CD8-positive, alpha-beta memory T cell (primary cell): ENCODE results near the gene ALKBH2. TPM values are rescaled to one million over a fixed set of nuclear protein-coding genes. Genes with fewer than 3 reads are reported as not detected.

Experiments
- CTCF ChIA-PET: fragments of 350-600 bp; sonication (Branson Sonifier 250); formaldehyde crosslinking; loops from one replicate; lab custom pipeline; 2021; ENCODE audit warnings: antibody characterized with exemption; lab: Charles Lee
- POLR2A ChIA-PET: fragments of 350-600 bp; sonication (Branson Sonifier 250); formaldehyde crosslinking; loops from one replicate; lab custom pipeline; 2021; ENCODE audit warnings: antibody characterized with exemption; lab: Charles Lee
- DNase-seq, 5 donors: peaks; one replicate each; pipeline versions ENCODE4 v3.0.0 to v3.0.0-alpha.2; 2020 to 2022; ENCODE audit warnings: mixed read lengths in 1 of 5
- H3K27ac ChIP-seq: one replicate; pipeline ENCODE4 v1.7.0; 2013; ENCODE audit warnings: low read depth, mild to moderate bottlenecking, low read length, moderate library complexity
- H3K27me3 ChIP-seq: 2 replicates; pipeline ENCODE4 v1.7.0; 2013; ENCODE audit warnings: low read length, mild to moderate bottlenecking; ENCODE audit not compliant: insufficient read depth, poor library complexity, severe bottlenecking
- H3K36me3 ChIP-seq: 2 replicates; pipeline ENCODE4 v1.7.0; 2013; ENCODE audit warnings: mild to moderate bottlenecking, low read length, moderate library complexity; ENCODE audit not compliant: insufficient read depth
- H3K4me1 ChIP-seq: 2 replicates; pipeline ENCODE4 v1.7.0; 2013; ENCODE audit warnings: mild to moderate bottlenecking, low read length, moderate library complexity; ENCODE audit not compliant: insufficient read depth
- H3K4me3 ChIP-seq: 2 replicates; pipeline ENCODE4 v1.7.0; 2013; ENCODE audit warnings: mild to moderate bottlenecking, low read length
- H3K9me3 ChIP-seq: 2 replicates; pipeline ENCODE4 v1.7.0; 2013; ENCODE audit warnings: mild to moderate bottlenecking, low read length
- H3K27ac Mint-ChIP-seq, 8 donors: one replicate each; pipeline ENCODE4 v1.8.0; 2020 to 2021; ENCODE audit warnings: mixed read lengths in 8 of 8, mild to moderate bottlenecking in 6 of 8, inconsistent platforms in 3 of 8, moderate library complexity in 3 of 8
- H3K27me3 Mint-ChIP-seq, 2 donors: one replicate each; pipeline ENCODE4 v1.8.0; 2020 to 2021; ENCODE audit warnings: mixed read lengths in 2 of 2, mild to moderate bottlenecking in 1 of 2, moderate library complexity in 1 of 2
- H3K36me3 Mint-ChIP-seq, 3 donors: one replicate each; pipeline ENCODE4 v1.8.0; 2020 to 2021; ENCODE audit warnings: mixed read lengths in 3 of 3, inconsistent platforms in 1 of 3, mild to moderate bottlenecking in 1 of 3
- H3K4me1 Mint-ChIP-seq, 3 donors: one replicate each; pipeline ENCODE4 v1.8.0; 2020 to 2021; ENCODE audit warnings: mixed read lengths in 3 of 3, inconsistent platforms in 1 of 3, mild to moderate bottlenecking in 1 of 3
- H3K4me3 Mint-ChIP-seq, 7 donors: one replicate each; pipeline ENCODE4 v1.8.0; 2020 to 2021; ENCODE audit warnings: mixed read lengths in 7 of 7, mild to moderate bottlenecking in 6 of 7, moderate library complexity in 4 of 7, inconsistent platforms in 2 of 7
- H3K9me3 Mint-ChIP-seq, 5 donors: one replicate each; pipeline ENCODE4 v1.8.0; 2020 to 2022; ENCODE audit warnings: mixed read lengths in 5 of 5, mild to moderate bottlenecking in 3 of 5, moderate library complexity in 2 of 5, inconsistent platforms in 1 of 5
- polyA plus RNA-seq: library from polyadenylated mRNA; unstranded; fragments of 300-500 nt; fragmentation: Illumina TruSeq; gene quantifications from one replicate; pipeline ENCODE4 v1.2.3, GENCODE V29; 2021
- total RNA-seq, 2 experiments: library from RNA; stranded (reverse); gene quantifications; one replicate each; pipeline ENCODE4 v1.2.3, GENCODE V29; 2021

ALKBH2 gene
- total and polyA plus RNA-seq, 3 experiments from 2014 or later: 16.4 to 42.9 (median 41.3) TPM

DNA sequence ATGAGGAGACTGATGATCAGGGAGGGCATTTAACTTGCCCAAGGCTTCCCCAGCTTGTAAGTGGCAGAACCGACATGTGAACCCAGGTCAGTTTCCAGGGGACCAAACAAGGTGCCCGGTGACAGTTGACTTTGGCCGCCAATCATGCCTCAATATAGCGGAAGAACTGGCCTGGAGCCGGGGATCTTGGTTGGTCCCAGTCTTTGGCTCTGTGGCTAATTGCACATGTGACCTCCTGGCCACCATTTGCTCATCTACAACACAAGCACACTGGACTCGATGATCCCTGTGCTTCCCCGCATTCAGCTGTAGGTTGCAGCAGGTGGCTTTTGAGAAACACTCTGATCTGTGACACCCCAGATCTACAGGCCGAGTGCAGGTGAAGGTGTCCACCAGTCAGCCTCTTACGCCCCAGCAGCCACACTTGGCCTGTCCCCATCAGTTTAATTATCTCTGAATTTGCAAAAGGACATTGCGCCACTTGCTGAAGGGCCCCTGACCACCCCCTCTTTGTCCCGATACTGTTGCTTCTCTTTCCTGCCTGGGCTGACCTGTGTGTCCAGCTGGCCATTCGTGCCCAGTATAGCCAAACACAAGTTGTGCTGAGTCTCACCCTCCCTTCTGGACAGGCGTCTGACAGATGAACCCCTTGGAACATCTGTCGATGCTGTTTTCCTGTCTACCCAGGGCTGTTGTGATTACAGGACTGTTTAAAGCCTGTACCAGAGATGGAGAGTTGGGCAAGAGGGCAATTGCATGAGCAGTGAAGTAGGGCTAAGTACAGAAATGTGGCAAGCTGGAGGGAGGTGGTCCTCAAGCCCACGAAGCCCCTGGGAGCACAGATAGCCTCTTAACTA is 37.3 kb upstream of the ALKBH2 start:
- Mint-ChIP-seq H3K36me3 (peaks cover 0 to 5% (median under 1%) of the 10 kb centered on the region in 3 donors), H3K27ac (no peak overlapping the region), H3K4me3 (no peak overlapping the region), H3K4me1 (no peaks in the 10 kb centered on the region), H3K9me3 (peaks cover 0 to 3% (median 1%) of the 10 kb centered on the region in 5 donors), H3K27me3 (peaks cover 0 to 9% of the 10 kb centered on the region in 2 donors)
- no peaks in the 10 kb centered on the region for H3K36me3 ChIP-seq
- H3K9me3 ChIP-seq: no peaks in the 10 kb centered on the region
- no peak overlapping the region for H3K4me3 ChIP-seq
- CTCF ChIA-PET: no interaction called here
- H3K27ac ChIP-seq: no peak overlapping the region
- H3K4me1 ChIP-seq: no peaks in the 10 kb centered on the region
- no peak for DNase-seq
- POLR2A ChIA-PET: no interaction called here
- no peaks in the 10 kb centered on the region for H3K27me3 ChIP-seq

DNA sequence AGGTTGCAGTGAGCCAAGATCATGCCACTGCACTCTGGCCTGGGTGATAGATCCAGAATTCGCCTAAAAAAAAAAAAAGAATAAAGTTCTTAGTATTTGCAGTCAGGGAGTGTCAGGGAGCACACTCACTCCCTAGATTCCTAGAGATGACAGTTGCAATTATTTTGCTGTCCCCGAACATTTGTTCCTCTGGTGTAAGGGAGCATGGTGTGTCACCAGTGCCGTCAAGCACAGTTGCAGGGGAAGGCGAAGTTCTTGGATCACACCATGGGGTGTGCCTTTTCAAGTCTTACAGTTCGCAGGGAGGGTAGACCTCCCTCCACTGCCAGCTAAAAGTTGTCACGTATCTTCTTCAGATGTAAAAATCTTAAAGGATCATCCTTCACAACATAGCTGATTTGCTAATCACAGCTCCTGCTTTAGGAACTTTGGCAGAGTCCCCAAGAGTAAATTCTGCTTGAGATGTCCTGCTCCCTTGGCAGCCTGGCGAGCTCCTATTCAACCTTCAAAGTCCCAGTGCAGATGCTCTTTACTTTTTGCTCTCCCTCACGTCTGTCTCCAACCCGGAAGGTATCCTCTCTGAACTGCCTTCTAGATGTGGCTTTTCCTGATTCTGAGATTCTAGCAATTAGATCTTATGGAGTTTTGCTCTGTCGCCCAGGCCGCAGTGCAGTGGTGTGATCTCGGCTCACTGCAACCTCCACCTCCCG is 34.4 kb upstream of the ALKBH2 start:
- H3K4me3 Mint-ChIP-seq: no peak overlapping the region
- peaks cover 0 to 1% (median 0%) of the 10 kb centered on the region in 5 donors for H3K9me3 Mint-ChIP-seq
- DNase-seq: no peak
- H3K4me1 Mint-ChIP-seq: no peaks in the 10 kb centered on the region
- CTCF ChIA-PET: interaction anchor here (1.7 kb wide), 1 partner anchor 15 kb away, joined by 5 read pairs; no protein-coding TSS in a partner anchor
- Histone ChIP-seq H3K27ac (no peak overlapping the region), H3K4me3 (no peak overlapping the region), H3K36me3 (no peaks in the 10 kb centered on the region), H3K9me3 (no peaks in the 10 kb centered on the region), H3K4me1 (no peaks in the 10 kb centered on the region), H3K27me3 (no peaks in the 10 kb centered on the region)
- H3K27me3 Mint-ChIP-seq: peaks cover 0 to 6% of the 10 kb centered on the region in 2 donors
- H3K36me3 Mint-ChIP-seq: no peaks in the 10 kb centered on the region
- POLR2A ChIA-PET: no interaction called here
- no peak overlapping the region for H3K27ac Mint-ChIP-seq

DNA sequence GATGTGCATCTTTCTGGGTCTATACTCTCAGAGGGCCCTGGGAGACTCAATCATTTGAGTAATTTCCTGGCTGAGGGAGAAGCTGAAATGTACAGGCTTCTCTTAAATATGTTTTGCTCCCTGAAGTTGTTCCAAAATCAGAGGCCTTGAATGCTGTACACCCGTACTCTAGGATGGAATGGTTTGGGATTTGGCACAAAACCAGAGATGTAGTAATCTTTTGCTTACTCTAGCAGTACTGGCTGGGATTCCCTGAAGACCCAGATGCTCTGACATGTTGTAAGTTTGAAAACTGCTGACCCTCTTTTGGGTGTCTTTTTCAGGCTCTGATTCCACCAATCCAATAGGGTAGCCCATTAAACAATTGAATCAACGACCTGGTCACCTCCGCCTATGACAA is 33.5 kb upstream of the ALKBH2 start:
- H3K4me3 Mint-ChIP-seq: no peak overlapping the region
- ChIA-PET POLR2A (no interaction called here), CTCF (interaction anchor here (1.7 kb wide), 1 partner anchor 14 kb away, joined by 5 read pairs; no protein-coding TSS in a partner anchor)
- peaks cover 0 to 6% of the 10 kb centered on the region in 2 donors for H3K27me3 Mint-ChIP-seq
- no peaks in the 10 kb centered on the region for H3K27me3 ChIP-seq
- no peaks in the 10 kb centered on the region for H3K36me3 Mint-ChIP-seq
- no peaks in the 10 kb centered on the region for H3K4me1 Mint-ChIP-seq
- no peaks in the 10 kb centered on the region for H3K9me3 ChIP-seq
- no peaks in the 10 kb centered on the region for H3K36me3 ChIP-seq
- no peak for DNase-seq
- no peaks in the 10 kb centered on the region for H3K4me1 ChIP-seq
- H3K4me3 ChIP-seq: no peak overlapping the region
- H3K27ac ChIP-seq: no peak overlapping the region
- H3K27ac Mint-ChIP-seq: peak overlapping the region in 1 of 8 donors; percentile 50
- H3K9me3 Mint-ChIP-seq: no peaks in the 10 kb centered on the region

DNA sequence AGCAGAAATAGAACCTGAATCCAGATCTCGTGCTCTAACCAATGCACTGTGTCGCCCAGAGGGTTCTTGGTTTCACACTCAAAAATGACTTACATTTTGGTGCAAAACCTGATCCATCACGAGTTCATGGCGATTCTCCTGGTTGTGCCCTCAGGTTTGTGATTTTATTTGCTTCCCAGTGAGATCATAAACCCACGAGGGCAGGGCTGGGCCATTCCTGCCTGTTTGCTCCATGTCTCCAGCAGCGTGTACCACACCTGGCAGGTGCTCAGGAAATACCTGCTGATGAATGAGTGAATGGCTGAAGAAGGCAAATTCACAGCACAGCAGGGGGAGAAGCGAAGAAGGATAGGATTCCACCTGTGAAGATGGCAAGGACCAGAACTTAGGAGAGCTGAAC is 32.5 kb upstream of the ALKBH2 start:
- Mint-ChIP-seq H3K27me3 (peaks cover 0 to 6% of the 10 kb centered on the region in 2 donors), H3K4me1 (no peaks in the 10 kb centered on the region), H3K27ac (no peak overlapping the region), H3K9me3 (no peaks in the 10 kb centered on the region), H3K36me3 (no peaks in the 10 kb centered on the region), H3K4me3 (no peak overlapping the region)
- no peak overlapping the region for H3K4me3 ChIP-seq
- H3K36me3 ChIP-seq: no peaks in the 10 kb centered on the region
- H3K9me3 ChIP-seq: no peaks in the 10 kb centered on the region
- no peaks in the 10 kb centered on the region for H3K4me1 ChIP-seq
- CTCF ChIA-PET: interaction anchor here (1.4 kb wide), 1 partner anchor 14 kb away, joined by 3 read pairs; no protein-coding TSS in a partner anchor
- no peak for DNase-seq
- POLR2A ChIA-PET: interaction anchor here (0.6 kb wide), 1 partner anchor 19 kb away, joined by 9 read pairs; no protein-coding TSS in a partner anchor
- no peaks in the 10 kb centered on the region for H3K27me3 ChIP-seq
- H3K27ac ChIP-seq: no peak overlapping the region

DNA sequence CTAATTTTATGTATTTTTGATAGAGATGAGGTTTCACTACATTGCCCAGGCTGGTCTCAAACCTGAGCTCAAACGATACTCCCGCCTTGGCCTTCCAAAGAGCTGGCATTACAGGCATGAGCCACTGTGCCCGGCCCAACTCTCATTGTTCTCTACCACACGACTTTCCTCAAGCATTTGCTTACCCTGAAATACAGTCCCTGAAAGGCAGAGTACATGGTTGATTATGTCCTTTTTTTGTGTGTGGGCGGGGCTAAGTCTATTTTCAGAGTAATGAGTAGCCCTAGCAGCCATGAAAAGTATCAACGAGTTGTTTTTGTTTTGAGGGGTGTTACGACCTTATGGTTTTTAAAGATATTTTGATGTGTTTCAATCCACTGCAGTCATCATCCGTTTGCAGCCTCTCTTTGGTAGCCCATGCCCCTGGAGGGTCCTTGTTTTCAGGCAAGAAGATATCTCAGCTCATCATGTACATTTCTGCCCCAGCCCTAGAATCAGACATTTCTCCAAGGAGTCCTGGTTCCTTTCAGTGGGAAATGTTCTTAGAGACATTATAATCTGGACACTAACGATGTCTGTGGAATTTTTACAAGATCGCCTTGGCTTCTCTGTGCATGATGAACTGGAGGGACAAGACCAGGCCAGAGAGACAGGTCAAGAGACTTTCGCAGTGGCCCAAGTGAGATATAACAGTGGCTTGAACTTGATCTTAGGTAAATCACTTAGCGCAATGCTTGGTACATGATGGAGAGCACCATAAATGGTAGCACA is 31.8 kb upstream of the ALKBH2 start:
- H3K36me3 Mint-ChIP-seq: no peaks in the 10 kb centered on the region
- H3K27ac ChIP-seq: no peak overlapping the region
- H3K4me3 Mint-ChIP-seq: no peak overlapping the region
- no peaks in the 10 kb centered on the region for H3K4me1 ChIP-seq
- no peaks in the 10 kb centered on the region for H3K36me3 ChIP-seq
- H3K27me3 ChIP-seq: no peaks in the 10 kb centered on the region
- ChIA-PET POLR2A (no interaction called here), CTCF (interaction anchor here (1.0 to 1.4 kb wide), 2 partner anchors 9 to 13 kb away, joined by 3 read pairs; no protein-coding TSS in a partner anchor)
- DNase-seq: no peak
- H3K27ac Mint-ChIP-seq: peak overlapping the region in 2 of 8 donors; percentile 15 to 38
- H3K4me3 ChIP-seq: no peak overlapping the region
- H3K9me3 Mint-ChIP-seq: no peaks in the 10 kb centered on the region
- H3K4me1 Mint-ChIP-seq: no peaks in the 10 kb centered on the region
- H3K27me3 Mint-ChIP-seq: peaks cover 0 to 4% of the 10 kb centered on the region in 2 donors
- H3K9me3 ChIP-seq: no peaks in the 10 kb centered on the region

DNA sequence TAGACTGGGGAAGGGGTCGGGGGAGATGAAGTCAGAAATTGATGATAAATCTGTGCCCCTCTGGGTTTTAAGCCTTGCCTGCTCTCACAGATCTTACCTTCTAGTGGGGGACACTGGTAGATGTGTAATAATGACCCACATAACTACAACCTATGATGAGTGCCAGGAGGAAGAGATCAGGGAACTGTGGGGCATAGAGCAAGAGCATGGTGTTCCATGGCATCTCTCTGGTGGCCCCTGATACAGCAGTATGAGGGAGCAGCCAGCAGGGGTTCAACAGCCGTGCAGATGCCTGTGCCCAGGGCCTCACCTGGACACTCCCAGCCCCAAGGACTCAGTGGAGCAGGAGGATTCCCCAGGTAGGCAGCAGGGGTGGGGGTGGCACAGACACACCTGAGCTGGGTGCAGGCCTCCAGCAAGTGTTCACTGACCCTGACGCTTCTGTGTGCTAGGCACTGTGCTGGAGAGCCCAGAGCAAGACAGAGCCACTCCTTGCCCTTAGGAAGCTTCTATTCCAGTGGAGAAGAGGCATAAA is 28.1 kb upstream of the ALKBH2 start:
- Histone ChIP-seq H3K27ac (no peak overlapping the region), H3K27me3 (no peaks in the 10 kb centered on the region), H3K9me3 (no peaks in the 10 kb centered on the region), H3K36me3 (no peaks in the 10 kb centered on the region), H3K4me3 (no peak overlapping the region), H3K4me1 (no peaks in the 10 kb centered on the region)
- no peak for DNase-seq
- Mint-ChIP-seq H3K27me3 (peaks cover 0 to 2% of the 10 kb centered on the region in 2 donors), H3K4me1 (peaks cover 0 to 2% (median 0%) of the 10 kb centered on the region in 3 donors), H3K9me3 (no peaks in the 10 kb centered on the region), H3K27ac (peak overlapping the region in 1 of 8 donors; percentile 33), H3K4me3 (no peak overlapping the region), H3K36me3 (peaks cover 0 to 2% (median 0%) of the 10 kb centered on the region in 3 donors)
- CTCF ChIA-PET: interaction anchor here (1.6 kb wide), 1 partner anchor 9 kb away, joined by 7 read pairs; no protein-coding TSS in a partner anchor
- POLR2A ChIA-PET: no interaction called here

DNA sequence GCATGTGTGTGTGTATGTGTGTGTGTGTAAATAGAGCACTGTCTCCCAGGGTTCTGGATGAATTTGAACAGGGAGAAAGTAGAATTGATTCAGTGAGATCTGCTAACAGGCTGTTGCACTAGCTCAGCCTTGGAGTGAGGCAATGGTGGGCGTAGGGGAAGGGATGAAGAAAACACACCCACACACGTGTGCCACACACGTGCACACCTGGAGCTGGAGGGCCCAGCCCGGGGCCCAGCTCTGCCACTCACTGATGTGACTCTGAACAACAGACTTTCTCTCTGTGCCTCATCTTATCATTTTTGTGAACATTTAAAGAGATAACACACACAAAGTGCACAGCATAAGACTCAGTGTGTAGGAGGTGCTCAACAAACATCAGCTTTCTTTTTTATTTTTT is 27.3 kb upstream of the ALKBH2 start:
- Histone ChIP-seq H3K9me3 (no peaks in the 10 kb centered on the region), H3K27ac (no peak overlapping the region), H3K4me3 (no peak overlapping the region), H3K4me1 (no peaks in the 10 kb centered on the region), H3K36me3 (no peaks in the 10 kb centered on the region), H3K27me3 (no peaks in the 10 kb centered on the region)
- Mint-ChIP-seq H3K27me3 (peaks cover 0 to 2% of the 10 kb centered on the region in 2 donors), H3K36me3 (peaks cover 0 to 2% (median 0%) of the 10 kb centered on the region in 3 donors), H3K4me1 (peaks cover 0 to 10% (median 1%) of the 10 kb centered on the region in 3 donors), H3K9me3 (no peaks in the 10 kb centered on the region), H3K4me3 (no peak overlapping the region), H3K27ac (no peak overlapping the region)
- CTCF ChIA-PET: interaction anchor here (0.6 to 1.6 kb wide), 3 partner anchors 9 to 79 kb away, joined by 3 to 7 read pairs (median 3); no protein-coding TSS in a partner anchor
- no peak for DNase-seq
- POLR2A ChIA-PET: interaction anchor here (0.5 kb wide), 1 partner anchor 801 kb away, joined by 6 read pairs; no protein-coding TSS in a partner anchor
